Cerebellar cortex (tissue), 1 donor: ENCODE measurements around the gene ADK.
"Not testable (repeated sequence)": the region's sequence is repeated elsewhere in the genome, so short reads cannot be mapped to it uniquely, and the experiment has no call there.

Experiments
- DNase-seq: peaks from one replicate; pipeline ENCODE4 v3.0.0-alpha.2; 2015; ENCODE audit warnings: low spot score

The ADK gene

GRCh38 chr10:74353021-74353420, 202.0 kb downstream of the ADK start:
- DNase-seq: not testable (repeated sequence)

- DNase-seq: no peak
Observed at GRCh38 chr10:74361678-74362077, 210.7 kb downstream of the ADK start.

- no peak for DNase-seq
Observed at GRCh38 chr10:74363727-74364126, 212.7 kb downstream of the ADK start.

GRCh38 chr10:74365109-74365508, 214.1 kb downstream of the ADK start:
- no peak for DNase-seq

- no peak for DNase-seq
Observed at GRCh38 chr10:74371696-74372095, 220.7 kb downstream of the ADK start.

GRCh38 chr10:74373059-74373458, 222.0 kb downstream of the ADK start:
- no peak for DNase-seq

GRCh38 chr10:74377476-74377875, 226.5 kb downstream of the ADK start:
- no peak for DNase-seq

- no peak for DNase-seq
Observed at GRCh38 chr10:74379474-74379873, 228.5 kb downstream of the ADK start.

GRCh38 chr10:74380795-74381194, 229.8 kb downstream of the ADK start:
- DNase-seq: no peak

- DNase-seq: no peak
Observed at GRCh38 chr10:74381291-74381853, 230.4 kb downstream of the ADK start.

GRCh38 chr10:74382663-74383062, 231.6 kb downstream of the ADK start:
- no peak for DNase-seq

- DNase-seq: no peak
Observed at GRCh38 chr10:74383642-74384041, 232.6 kb downstream of the ADK start.

- DNase-seq: no peak
Observed at GRCh38 chr10:74384615-74385183, 233.7 kb downstream of the ADK start.

GRCh38 chr10:74388801-74389200, 237.8 kb downstream of the ADK start:
- DNase-seq: no peak

- no peak for DNase-seq
Observed at GRCh38 chr10:74391786-74392185, 240.8 kb downstream of the ADK start.

GRCh38 chr10:74394416-74394969, 243.5 kb downstream of the ADK start:
- no peak for DNase-seq

GRCh38 chr10:74400186-74400585, 249.2 kb downstream of the ADK start:
- DNase-seq: no peak

- no peak for DNase-seq
Observed at GRCh38 chr10:74406006-74406405, 255.0 kb downstream of the ADK start.

- no peak for DNase-seq
Observed at GRCh38 chr10:74415146-74415839, 264.3 kb downstream of the ADK start.

GRCh38 chr10:74417397-74417796, 266.4 kb downstream of the ADK start:
- DNase-seq: no peak

- DNase-seq: peak; percentile 85
Observed at GRCh38 chr10:74418285-74418872, 267.4 kb downstream of the ADK start.

- peak; percentile 19 for DNase-seq
Observed at GRCh38 chr10:74419491-74419951, 268.5 kb downstream of the ADK start.

GRCh38 chr10:74419958-74420375, 268.9 kb downstream of the ADK start:
- DNase-seq: peak; percentile 12
